Esophagus muscularis mucosa (tissue), 4 donors: ENCODE data around the gene HSPA6. TPM values are rescaled to one million over a fixed set of nuclear protein-coding genes. Genes with fewer than 3 reads are reported as not detected.
A peak's percentile ranks its signal among the peaks of the same experiment; 100 is the strongest.
"Not testable (repeated sequence)": the region's sequence is repeated elsewhere in the genome, so short reads cannot be mapped to it uniquely, and the experiment has no call there.

Experiments
- DNase-seq: peaks from one replicate; pipeline ENCODE4 v3.0.0-alpha.2; 2017; ENCODE audit errors: extremely low spot score
- H3K27ac ChIP-seq, 4 donors: fragments of 200-600 bp; sonication (generic); replicated peaks in 1 of 4; 1 replicate in 3 of 4; 2 replicates in 1 of 4; pipeline ENCODE4 v1.5.1; 2016 to 2019; ENCODE audit warnings: mild to moderate bottlenecking in 1 of 4
- H3K27me3 ChIP-seq, 4 donors: fragments of 200-600 bp; sonication (generic); one replicate each; pipeline versions ENCODE4 v1.5.1 to v1.6.0; 2016 to 2019
- H3K36me3 ChIP-seq, 4 donors: fragments of 200-600 bp; sonication (generic); one replicate each; pipeline ENCODE4 v1.5.1; 2016 to 2019
- H3K4me1 ChIP-seq, 4 donors: fragments of 200-600 bp; sonication (generic); one replicate each; pipeline ENCODE4 v1.5.1; 2016 to 2019
- H3K4me3 ChIP-seq, 4 donors: fragments of 200-600 bp; sonication (generic); 1 replicate in 2 of 4; 2 replicates in 2 of 4; pipeline ENCODE4 v1.5.1; 2016 to 2019; ENCODE audit warnings: mild to moderate bottlenecking in 4 of 4, moderate library complexity in 1 of 4
- H3K9me3 ChIP-seq, 4 donors: fragments of 200-600 bp; sonication (generic); 1 replicate in 3 of 4; 2 replicates in 1 of 4; pipeline ENCODE4 v1.5.1; 2016 to 2019
- EP300 ChIP-seq: sonication (generic); formaldehyde crosslinking; IDR thresholded peaks from one replicate; pipeline ENCODE4 v1.6.1; 2017; ENCODE audit warnings: antibody characterized with exemption
- POLR2A ChIP-seq: fragments of 450-650 bp; IDR thresholded peaks from one replicate; pipeline ENCODE4 v1.6.1; 2017; ENCODE audit warnings: antibody characterized with exemption, moderate library complexity, mild to moderate bottlenecking, low read depth
- POLR2AphosphoS5 ChIP-seq, 2 donors: sonication (generic); formaldehyde crosslinking; IDR thresholded peaks; one replicate each; pipeline ENCODE4 v1.6.1; 2017; ENCODE audit warnings: antibody characterized with exemption in 2 of 2
- WGBS: methylation state at CpG from one replicate; pipeline ENCODE4 v1.1.5; 2018; 5-methylcytosine and 5-hydroxymethylcytosine counted together
- intact Hi-C: fragments of 100-400 bp; cut with DNase I; formaldehyde crosslinking; loops from one replicate; pipeline ENCODE4 v1.15.1; 2023
- total RNA-seq, 4 donors: library from RNA; depleted of rRNA; stranded (reverse); fragments of >200 nt; gene quantifications; one replicate each; pipeline versions ENCODE4 v1.1.0 to v1.2.1, GENCODE V29; 2016
- TF ChIP-seq, protein P1 (sequence below), 3 experiments: fragments of 200-600 bp in 2 of 3; fragments of 450-650 bp in 1 of 3; sonication (generic) in 2 of 3; IDR thresholded peaks; one replicate each; pipeline ENCODE4 v1.5.1; 2017 to 2019; ENCODE audit warnings: antibody characterized with exemption in 3 of 3, mild to moderate bottlenecking in 2 of 3, moderate library complexity in 1 of 3

The HSPA6 gene
- total RNA-seq, 4 donors from 2014 or later: 1.8 to 6.5 (median 3.3) TPM

DNA sequence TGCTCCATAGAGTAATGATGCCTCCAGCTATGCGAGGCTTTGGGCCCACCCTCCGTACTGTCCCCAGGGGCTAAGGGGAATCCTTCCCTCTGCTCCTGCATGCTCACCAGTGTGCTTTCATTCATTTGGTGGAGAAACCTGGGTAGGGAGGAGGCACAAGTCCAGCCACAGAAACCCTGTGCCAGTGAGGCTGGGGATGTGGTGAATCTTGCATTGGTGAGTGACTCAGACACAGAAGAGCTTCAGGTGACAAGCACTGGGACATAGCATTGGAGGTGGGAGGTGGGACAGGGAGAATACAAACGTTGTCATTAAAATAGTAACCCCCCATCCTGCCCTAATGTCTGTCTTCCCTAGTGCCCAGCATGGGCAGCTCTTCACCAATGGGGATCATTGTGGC is 13.9 kb upstream of the HSPA6 start:
- H3K27ac ChIP-seq: no peak overlapping the region
- TF ChIP-seq POLR2A: no peak
- TF ChIP-seq, protein P1, sequence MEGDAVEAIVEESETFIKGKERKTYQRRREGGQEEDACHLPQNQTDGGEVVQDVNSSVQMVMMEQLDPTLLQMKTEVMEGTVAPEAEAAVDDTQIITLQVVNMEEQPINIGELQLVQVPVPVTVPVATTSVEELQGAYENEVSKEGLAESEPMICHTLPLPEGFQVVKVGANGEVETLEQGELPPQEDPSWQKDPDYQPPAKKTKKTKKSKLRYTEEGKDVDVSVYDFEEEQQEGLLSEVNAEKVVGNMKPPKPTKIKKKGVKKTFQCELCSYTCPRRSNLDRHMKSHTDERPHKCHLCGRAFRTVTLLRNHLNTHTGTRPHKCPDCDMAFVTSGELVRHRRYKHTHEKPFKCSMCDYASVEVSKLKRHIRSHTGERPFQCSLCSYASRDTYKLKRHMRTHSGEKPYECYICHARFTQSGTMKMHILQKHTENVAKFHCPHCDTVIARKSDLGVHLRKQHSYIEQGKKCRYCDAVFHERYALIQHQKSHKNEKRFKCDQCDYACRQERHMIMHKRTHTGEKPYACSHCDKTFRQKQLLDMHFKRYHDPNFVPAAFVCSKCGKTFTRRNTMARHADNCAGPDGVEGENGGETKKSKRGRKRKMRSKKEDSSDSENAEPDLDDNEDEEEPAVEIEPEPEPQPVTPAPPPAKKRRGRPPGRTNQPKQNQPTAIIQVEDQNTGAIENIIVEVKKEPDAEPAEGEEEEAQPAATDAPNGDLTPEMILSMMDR (IDR thresholded peaks at IDR 0.05): no peak
- no peak for TF ChIP-seq EP300
- no peak for TF ChIP-seq POLR2AphosphoS5 (IDR thresholded peaks at IDR 0.05)
- intact Hi-C loops: no loop called here
- DNase-seq: peak; percentile 26
- H3K4me3 ChIP-seq: no peak overlapping the region
- H3K9me3 ChIP-seq: no peaks in the 10 kb centered on the region
- H3K4me1 ChIP-seq: peaks cover 0 to 35% (median 24%) of the 10 kb centered on the region in 4 donors
- WGBS: 90% methylated on average over 3 of the region's 3 CpGs
- H3K27me3 ChIP-seq: peaks cover 0 to 11% (median 0%) of the 10 kb centered on the region in 4 donors
- H3K36me3 ChIP-seq: no peaks in the 10 kb centered on the region

DNA sequence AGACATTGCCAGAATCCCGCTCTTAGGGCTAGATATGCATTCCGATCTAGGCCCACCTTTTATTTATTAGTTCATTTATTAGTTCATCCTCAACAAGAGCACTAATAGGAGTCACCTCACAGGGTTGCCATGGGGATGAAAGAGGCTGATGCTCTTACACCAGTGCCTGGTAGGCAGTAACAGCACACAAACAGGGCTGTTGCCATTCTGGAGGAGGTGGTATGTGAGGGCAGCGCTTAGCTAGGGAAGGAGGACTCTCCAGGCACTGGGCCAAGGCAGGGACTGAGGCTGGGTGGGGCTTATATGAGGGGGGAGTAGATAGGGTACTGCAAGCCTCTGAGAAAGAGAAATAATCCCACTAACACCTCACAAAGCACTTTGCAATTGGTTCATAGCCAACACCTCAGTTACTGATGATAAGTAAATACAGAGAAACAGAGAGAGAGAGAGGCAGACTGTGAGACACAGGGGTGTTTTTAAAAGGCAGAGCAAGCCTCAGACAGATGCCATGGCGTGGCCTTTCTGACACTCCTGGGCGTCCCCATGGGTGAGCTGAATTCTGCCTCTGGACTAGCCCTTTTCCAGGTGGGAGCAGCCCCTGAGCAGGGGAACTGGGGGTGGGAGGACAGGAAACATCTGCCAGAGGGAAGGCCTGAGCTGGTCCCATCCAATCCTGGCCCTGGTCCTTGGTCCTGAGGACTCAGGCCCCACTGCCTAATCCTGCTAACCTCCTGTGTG is 13.2 kb upstream of the HSPA6 start:
- H3K36me3 ChIP-seq: no peaks in the 10 kb centered on the region
- no peak overlapping the region for H3K27ac ChIP-seq
- no peak overlapping the region for H3K4me3 ChIP-seq
- peaks cover 0 to 35% (median 24%) of the 10 kb centered on the region in 4 donors for H3K4me1 ChIP-seq
- no peaks in the 10 kb centered on the region for H3K9me3 ChIP-seq
- WGBS: 92% methylated on average over 5 of the region's 5 CpGs
- H3K27me3 ChIP-seq: peaks cover 0 to 5% (median 0%) of the 10 kb centered on the region in 4 donors
- DNase-seq: no peak
- TF ChIP-seq POLR2A (no peak), POLR2AphosphoS5 (IDR thresholded peaks at IDR 0.05) (no peak), EP300 (no peak)
- TF ChIP-seq, protein P1 (IDR thresholded peaks at IDR 0.05): no peak
- intact Hi-C loops: no loop called here

DNA sequence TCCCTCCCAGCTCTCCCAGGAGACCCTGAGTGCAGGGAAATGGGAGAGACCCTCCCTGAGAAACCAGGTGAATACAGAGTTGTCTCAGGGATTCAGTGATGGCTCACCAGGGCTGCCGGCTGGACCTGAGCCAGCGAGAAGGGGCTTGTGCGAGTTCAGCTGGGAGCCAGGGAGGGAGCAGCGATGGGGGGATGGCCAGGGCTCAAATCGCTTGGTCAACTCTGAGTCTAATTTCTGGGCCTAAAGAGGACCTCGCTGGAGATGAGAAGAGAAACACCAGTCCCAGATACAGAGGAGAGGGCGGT is 12.6 kb upstream of the HSPA6 start:
- TF ChIP-seq, protein P1 (IDR thresholded peaks at IDR 0.05): no peak
- TF ChIP-seq POLR2A: no peak
- no peak for TF ChIP-seq POLR2AphosphoS5 (IDR thresholded peaks at IDR 0.05)
- no peak for TF ChIP-seq EP300
- intact Hi-C loops: no loop called here
- H3K27ac ChIP-seq: no peak overlapping the region
- DNase-seq: no peak
- WGBS: 79% methylated on average over 7 of the region's 7 CpGs
- no peaks in the 10 kb centered on the region for H3K27me3 ChIP-seq
- H3K9me3 ChIP-seq: no peaks in the 10 kb centered on the region
- H3K36me3 ChIP-seq: no peaks in the 10 kb centered on the region
- no peak overlapping the region for H3K4me3 ChIP-seq
- H3K4me1 ChIP-seq: peaks cover 0 to 32% (median 24%) of the 10 kb centered on the region in 4 donors

DNA sequence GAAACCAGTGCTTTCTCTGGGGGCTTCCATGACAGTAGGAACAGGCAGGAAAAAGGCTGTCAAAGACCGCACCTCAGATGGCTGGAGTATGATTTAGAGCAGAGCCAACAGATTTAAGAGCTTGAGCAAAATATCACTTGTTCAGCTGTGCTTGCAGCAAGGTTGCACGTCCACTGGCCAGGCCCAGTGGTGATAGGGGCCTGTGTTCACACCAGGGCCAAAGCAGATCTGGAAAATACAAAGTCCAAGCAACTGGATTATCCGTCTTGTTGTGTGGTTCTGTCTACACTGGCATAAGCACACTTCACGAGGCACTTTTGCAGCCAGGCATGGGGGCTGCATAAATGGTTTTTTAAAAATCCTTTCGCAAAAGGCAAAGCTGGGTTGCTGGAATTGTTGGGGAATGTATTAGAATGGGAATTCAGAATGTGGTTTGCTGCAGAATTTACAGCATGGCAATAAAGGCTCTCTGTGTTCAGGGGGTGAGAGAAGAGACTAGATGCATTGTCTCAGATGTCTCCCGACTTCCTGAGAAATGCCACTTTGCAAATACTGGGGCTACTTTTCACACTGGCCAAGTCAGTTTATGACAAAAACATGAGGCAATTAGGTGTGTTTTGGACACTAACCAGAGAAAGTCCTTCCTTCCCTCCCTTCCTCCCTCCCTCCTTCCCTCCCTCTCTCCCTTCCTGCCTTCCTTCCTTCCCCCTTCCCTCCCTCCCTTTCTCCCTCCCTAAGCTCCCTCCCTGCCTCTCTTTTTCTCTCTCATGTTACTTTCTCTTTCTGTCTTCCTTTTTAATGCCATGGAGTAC is 11.5 kb upstream of the HSPA6 start:
- H3K36me3 ChIP-seq, intact Hi-C loops, H3K9me3 ChIP-seq, H3K27me3 ChIP-seq, DNase-seq, H3K4me3 ChIP-seq: not testable (repeated sequence)
- Histone ChIP-seq H3K4me1 (peaks cover 0 to 28% (median 24%) of the 10 kb centered on the region in 4 donors), H3K27ac (peak overlapping the region in 1 of 4 donors; percentile 12)
- WGBS: 90% methylated on average over 6 of the region's 6 CpGs

DNA sequence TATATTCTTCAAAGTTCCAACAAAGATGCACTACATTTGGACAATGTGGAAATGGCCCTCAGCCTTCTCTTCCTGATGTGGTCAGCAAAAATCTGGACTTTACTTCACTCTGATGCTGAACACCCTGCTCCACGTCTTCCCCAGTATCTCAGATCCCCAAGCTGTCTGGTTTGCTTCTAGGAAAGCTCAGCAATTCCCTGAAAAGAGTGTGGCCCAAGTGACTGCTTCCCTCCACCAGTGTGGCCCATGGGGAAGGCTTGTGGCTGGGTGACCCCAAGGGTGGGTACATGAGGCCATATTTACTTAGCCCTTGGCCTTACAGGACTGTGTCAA is 10.9 kb upstream of the HSPA6 start:
- H3K9me3 ChIP-seq, intact Hi-C loops, H3K36me3 ChIP-seq, H3K4me3 ChIP-seq, H3K27me3 ChIP-seq, DNase-seq: not testable (repeated sequence)
- WGBS: no CpG with 5 or more reads among the region's 1 CpG
- Histone ChIP-seq H3K4me1 (peaks cover 0 to 28% (median 24%) of the 10 kb centered on the region in 4 donors), H3K27ac (peak overlapping the region; percentile 54 to 78 (median 72))

DNA sequence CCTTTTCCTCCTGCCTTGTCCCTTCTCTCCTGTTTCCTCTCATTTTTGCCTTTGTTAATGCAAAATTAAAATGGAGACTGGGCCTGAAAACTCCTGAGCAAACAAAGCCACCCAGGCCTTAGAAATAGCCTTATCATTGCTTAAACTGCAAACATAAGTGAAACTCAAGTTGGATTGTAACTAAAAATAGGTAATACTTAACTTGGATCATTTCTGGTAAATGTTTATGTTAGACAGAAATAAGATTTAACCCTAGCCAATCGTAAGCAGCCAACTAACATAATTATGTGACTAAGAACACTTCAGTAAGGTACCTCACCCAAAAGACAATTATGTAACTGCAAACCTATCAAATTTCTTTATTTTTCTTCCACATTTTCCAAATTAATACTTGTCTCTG is 10.4 kb upstream of the HSPA6 start:
- H3K4me3 ChIP-seq, DNase-seq, intact Hi-C loops, H3K9me3 ChIP-seq, H3K36me3 ChIP-seq, H3K27me3 ChIP-seq: not testable (repeated sequence)
- Histone ChIP-seq H3K27ac (peak overlapping the region; percentile 54 to 78 (median 72)), H3K4me1 (peaks cover 0 to 28% (median 24%) of the 10 kb centered on the region in 4 donors)
- 60% methylated on average over 1 of the region's 1 CpG for WGBS

DNA sequence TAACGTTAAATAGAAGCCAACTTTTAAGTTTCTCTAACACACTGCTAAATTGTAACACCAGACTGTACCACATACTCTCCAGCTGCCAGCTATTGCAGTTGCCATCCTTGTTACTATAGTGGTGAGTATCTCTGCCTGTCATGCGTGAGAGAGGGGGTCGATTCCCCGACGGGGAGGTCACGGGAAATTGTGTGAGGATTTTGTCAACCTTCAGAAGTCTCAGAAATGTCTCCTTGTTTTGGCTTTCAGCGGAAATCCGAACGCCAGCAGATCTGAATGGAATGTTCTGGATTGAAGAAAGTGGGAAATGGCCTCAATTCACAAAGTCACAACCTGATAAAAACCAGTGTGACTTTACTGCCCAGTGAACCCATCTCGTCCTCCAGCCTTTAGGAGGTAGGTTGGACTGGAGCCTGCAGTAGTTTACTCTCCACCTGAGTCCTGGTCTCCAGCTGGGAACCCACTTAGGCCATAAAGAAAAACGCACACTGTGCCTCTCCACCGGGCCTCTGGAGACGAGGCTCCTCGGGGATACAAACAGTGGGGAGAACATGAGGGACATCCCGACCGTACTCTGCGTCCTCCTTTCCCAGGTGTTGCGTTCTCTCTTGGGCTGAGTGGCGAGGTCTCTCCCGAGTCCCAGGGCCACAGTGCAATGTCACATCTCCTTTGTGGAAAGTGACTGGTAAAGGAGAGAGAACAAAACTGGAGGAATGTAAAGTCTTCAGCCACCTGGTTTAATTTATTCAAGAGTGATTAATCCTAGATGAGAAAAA is 1.1 kb upstream of the HSPA6 start:
- H3K9me3 ChIP-seq, H3K4me1 ChIP-seq, H3K36me3 ChIP-seq, DNase-seq, H3K27me3 ChIP-seq, intact Hi-C loops: not testable (repeated sequence)
- Histone ChIP-seq H3K27ac (peak overlapping the region in 2 of 4 donors; percentile 85), H3K4me3 (peak overlapping the region; percentile 66 to 84 (median 78))
- 77% methylated on average over 16 of the region's 20 CpGs for WGBS

DNA sequence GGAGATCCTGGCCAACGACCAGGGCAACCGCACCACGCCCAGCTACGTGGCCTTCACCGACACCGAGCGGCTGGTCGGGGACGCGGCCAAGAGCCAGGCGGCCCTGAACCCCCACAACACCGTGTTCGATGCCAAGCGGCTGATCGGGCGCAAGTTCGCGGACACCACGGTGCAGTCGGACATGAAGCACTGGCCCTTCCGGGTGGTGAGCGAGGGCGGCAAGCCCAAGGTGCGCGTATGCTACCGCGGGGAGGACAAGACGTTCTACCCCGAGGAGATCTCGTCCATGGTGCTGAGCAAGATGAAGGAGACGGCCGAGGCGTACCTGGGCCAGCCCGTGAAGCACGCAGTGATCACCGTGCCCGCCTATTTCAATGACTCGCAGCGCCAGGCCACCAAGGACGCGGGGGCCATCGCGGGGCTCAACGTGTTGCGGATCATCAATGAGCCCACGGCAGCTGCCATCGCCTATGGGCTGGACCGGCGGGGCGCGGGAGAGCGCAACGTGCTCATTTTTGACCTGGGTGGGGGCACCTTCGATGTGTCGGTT is 477 bp downstream of the HSPA6 start:
- intact Hi-C loops, H3K36me3 ChIP-seq, H3K9me3 ChIP-seq, H3K27me3 ChIP-seq, DNase-seq: not testable (repeated sequence)
- peak overlapping the region; percentile 66 to 84 (median 78) for H3K4me3 ChIP-seq
- H3K4me1 ChIP-seq: peaks cover 5 to 12% (median 6%) of the 10 kb centered on the region in 4 donors
- H3K27ac ChIP-seq: peak overlapping the region; percentile 66 to 85 (median 76)
- WGBS: no CpG with 5 or more reads among the region's 55 CpGs
